ENCODE results near the gene NPY1R. TPM values are rescaled to one million over a fixed set of nuclear protein-coding genes. Genes with fewer than 3 reads are reported as not detected.

Gene NPY1R
- total RNA-seq, 1 donor from 2014 or later = 0.23 TPM

DNA sequence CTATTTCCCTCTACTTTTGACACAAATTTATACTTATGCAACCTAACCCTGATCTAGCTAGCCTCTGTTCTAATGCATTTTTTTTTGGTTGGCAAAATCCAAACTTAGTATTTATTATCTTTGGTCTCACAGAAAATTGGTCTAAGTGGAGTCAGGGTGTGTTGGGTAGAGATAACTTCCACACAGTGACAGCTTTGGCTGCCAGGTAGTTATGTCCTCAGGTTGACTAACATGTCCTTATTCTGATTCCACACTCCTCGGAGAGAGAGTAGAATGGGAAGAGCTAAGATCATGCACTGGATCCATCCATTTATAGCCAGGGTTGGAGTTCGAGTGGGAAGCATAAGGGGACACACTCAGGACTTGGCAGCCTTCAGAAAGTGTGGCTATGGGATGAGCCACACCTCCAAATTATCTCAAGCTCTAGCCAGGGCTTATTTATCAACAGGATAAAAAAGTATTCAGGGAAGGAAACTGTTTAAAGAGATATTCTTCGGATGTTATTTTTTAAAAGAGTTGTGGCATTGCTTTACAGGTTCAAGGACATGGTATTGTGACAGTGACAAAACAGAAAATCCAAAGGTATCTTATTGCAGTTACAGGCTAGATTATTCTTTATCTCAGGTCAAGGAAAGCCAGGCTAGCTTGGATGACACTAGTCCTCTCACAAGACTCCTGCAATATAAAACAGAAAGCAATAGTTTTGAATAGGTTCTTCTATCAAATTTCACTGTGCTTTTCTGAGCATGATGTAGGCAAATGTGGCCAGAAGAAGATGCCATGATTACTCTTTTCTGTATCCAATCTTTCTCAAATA is 51.5 kb downstream of the NPY1R start:
- no peak for DNase-seq (ENCODE audit: extremely low read depth, low read depth, low spot score)

DNA sequence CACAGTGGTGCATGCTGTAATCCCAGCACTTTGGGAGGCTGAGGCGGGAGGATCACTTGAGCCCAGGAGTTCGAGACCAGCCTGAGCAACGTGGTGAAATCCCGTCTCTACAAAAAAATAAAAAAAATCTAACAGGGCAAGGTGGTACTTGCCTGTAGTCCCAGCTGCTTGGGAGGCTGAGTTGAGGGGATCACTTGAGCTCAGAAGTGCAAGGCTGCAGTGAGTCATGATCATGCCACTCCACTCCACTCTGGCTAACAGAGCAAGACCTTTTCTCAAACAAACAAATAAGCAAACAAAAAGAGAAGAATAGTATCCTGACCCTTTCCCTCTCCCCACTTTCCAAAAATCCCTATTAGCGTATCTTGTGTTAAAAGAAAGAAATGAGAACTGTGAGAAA is 52.7 kb downstream of the NPY1R start:
- no peak for DNase-seq (ENCODE audit: extremely low read depth, low read depth, low spot score)

DNA sequence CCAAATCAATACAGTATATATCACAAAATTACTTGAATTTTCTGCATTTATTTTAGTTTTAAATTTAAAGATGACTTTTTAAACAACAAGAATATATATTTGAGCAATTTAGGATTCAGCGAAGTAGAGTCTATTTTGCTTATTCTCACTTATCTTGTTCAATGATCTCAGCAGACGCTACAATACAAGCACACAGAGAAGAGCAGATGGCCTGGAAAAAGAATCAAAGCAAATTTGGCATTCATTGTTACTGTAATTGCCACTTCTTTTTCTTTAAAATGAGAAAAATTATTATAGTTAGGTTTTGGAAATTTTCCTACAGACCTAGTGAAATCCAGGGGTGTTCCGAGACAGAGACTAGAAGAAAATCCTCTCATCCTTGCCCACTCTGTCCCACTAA is 57.5 kb downstream of the NPY1R start:
- DNase-seq (ENCODE audit: extremely low read depth, low read depth, low spot score) = no peak

Other genes starting within 250 kb of the NPY1R start
- gene NAF1, start 165.7 kb downstream of the NPY1R start, total RNA-seq = 7.6 and 23.5 TPM in 2 replicates
- gene NPY5R, start 11.3 kb upstream of the NPY1R start, total RNA-seq = not detected in 2 replicates
- not detected in 2 replicates for gene TKTL2, start 141.2 kb upstream of the NPY1R start, total RNA-seq
- gene TMA16, start 162.1 kb upstream of the NPY1R start, total RNA-seq = 26.1 and 26.9 TPM in 2 replicates